H7 (cell line): ENCODE measurements around the gene ZMYM2. TPM values are rescaled to one million over a fixed set of nuclear protein-coding genes. Genes with fewer than 3 reads are reported as not detected.

Experiments used
- DNase-seq: peaks from one replicate; pipeline ENCODE4 v3.0.0; 2012
- H3K27me3 ChIP-seq: 2 replicates; pipeline ENCODE4 v1.6.0; 2011; ENCODE audit warnings: mild to moderate bottlenecking, low read length; ENCODE audit not compliant: control insufficient read depth, insufficient read depth
- H3K36me3 ChIP-seq: replicated peaks from 2 replicates; pipeline ENCODE4 v1.5.1; 2011; ENCODE audit warnings: low read length; ENCODE audit not compliant: control insufficient read depth, insufficient read depth
- H3K4me3 ChIP-seq: 2 replicates; pipeline ENCODE4 v1.5.1; 2011; ENCODE audit warnings: low read depth, mild to moderate bottlenecking, control low read depth, low read length, moderate library complexity; ENCODE audit not compliant: insufficient read depth
- total RNA-seq: library from RNA; depleted of rRNA; stranded (reverse); fragments of >200 nt; shearing (Covaris generic); gene quantifications from 2 replicates; pipeline ENCODE4 v1.2.3, GENCODE V29; 2014

Gene ZMYM2
- total RNA-seq, 1 experiment from 2014 or later, result 91.9 TPM

GRCh38 chr13:20049558-20050473 is 91.3 kb downstream of the ZMYM2 start:
- Histone ChIP-seq H3K36me3 (no peaks in the 10 kb centered on the region; the same call in none of the 2 replicates), H3K27me3 (no peaks in the 10 kb centered on the region), H3K4me3 (no peak overlapping the region)
- no peak for DNase-seq

GRCh38 chr13:20051366-20051765 is 92.8 kb downstream of the ZMYM2 start:
- Histone ChIP-seq H3K27me3 (no peaks in the 10 kb centered on the region), H3K4me3 (no peak overlapping the region), H3K36me3 (no peaks in the 10 kb centered on the region; the same call in 1 of the 2 replicates)
- DNase-seq, result no peak

GRCh38 chr13:20053016-20053415 is 94.5 kb downstream of the ZMYM2 start:
- H3K27me3 ChIP-seq, result no peaks in the 10 kb centered on the region
- no peak for DNase-seq
- peaks cover 1% of the 10 kb centered on the region; the same call in 1 of the 2 replicates for H3K36me3 ChIP-seq
- no peak overlapping the region for H3K4me3 ChIP-seq

- peaks cover 3% of the 10 kb centered on the region; the same call in 1 of the 2 replicates for H3K36me3 ChIP-seq
- H3K27me3 ChIP-seq, result no peaks in the 10 kb centered on the region
- DNase-seq, result no peak
- no peak overlapping the region for H3K4me3 ChIP-seq
These were observed 95.4 kb downstream of the ZMYM2 start for GRCh38 chr13:20053891-20054290.

GRCh38 chr13:20054586-20054985 is 96.1 kb downstream of the ZMYM2 start:
- Histone ChIP-seq H3K36me3 (peaks cover 5% of the 10 kb centered on the region; the same call in 1 of the 2 replicates), H3K4me3 (no peak overlapping the region), H3K27me3 (no peaks in the 10 kb centered on the region)
- DNase-seq, result no peak

- peaks cover 17% of the 10 kb centered on the region for H3K36me3 ChIP-seq
- no peak for DNase-seq
- H3K4me3 ChIP-seq, result no peak overlapping the region
- H3K27me3 ChIP-seq, result no peaks in the 10 kb centered on the region
These were observed 98.7 kb downstream of the ZMYM2 start for GRCh38 chr13:20057214-20057613.

GRCh38 chr13:20057963-20058362 is 99.4 kb downstream of the ZMYM2 start:
- Histone ChIP-seq H3K4me3 (no peak overlapping the region), H3K27me3 (no peaks in the 10 kb centered on the region), H3K36me3 (peaks cover 21% of the 10 kb centered on the region)
- no peak for DNase-seq

GRCh38 chr13:20058476-20058875 is 99.9 kb downstream of the ZMYM2 start:
- Histone ChIP-seq H3K4me3 (no peak overlapping the region), H3K27me3 (no peaks in the 10 kb centered on the region), H3K36me3 (peaks cover 21% of the 10 kb centered on the region)
- no peak for DNase-seq

- peaks cover 33% of the 10 kb centered on the region for H3K36me3 ChIP-seq
- DNase-seq, result no peak
- H3K27me3 ChIP-seq, result no peaks in the 10 kb centered on the region
- H3K4me3 ChIP-seq, result no peak overlapping the region
These were observed 105.6 kb downstream of the ZMYM2 start for GRCh38 chr13:20064128-20064527.

GRCh38 chr13:20065516-20065915 is 107.0 kb downstream of the ZMYM2 start:
- H3K36me3 ChIP-seq, result peaks cover 26% of the 10 kb centered on the region
- H3K27me3 ChIP-seq, result no peaks in the 10 kb centered on the region
- DNase-seq, result no peak
- no peak overlapping the region for H3K4me3 ChIP-seq

GRCh38 chr13:20069956-20070355 is 111.4 kb downstream of the ZMYM2 start:
- Histone ChIP-seq H3K4me3 (no peak overlapping the region), H3K36me3 (peaks cover 20% of the 10 kb centered on the region), H3K27me3 (no peaks in the 10 kb centered on the region)
- DNase-seq, result no peak

GRCh38 chr13:20073775-20074174 is 115.2 kb downstream of the ZMYM2 start:
- Histone ChIP-seq H3K36me3 (peaks cover 10% of the 10 kb centered on the region), H3K4me3 (no peak overlapping the region)

GRCh38 chr13:20074966-20075365 is 116.4 kb downstream of the ZMYM2 start:
- no peaks in the 10 kb centered on the region for H3K27me3 ChIP-seq
- peaks cover 10% of the 10 kb centered on the region for H3K36me3 ChIP-seq
- no peak overlapping the region for H3K4me3 ChIP-seq
- DNase-seq, result no peak

More at GRCh38 chr13:20073775-20074174, 115.2 kb downstream of the ZMYM2 start:
- no peak for DNase-seq
- no peaks in the 10 kb centered on the region for H3K27me3 ChIP-seq

GRCh38 chr13:20077086-20077485 is 118.6 kb downstream of the ZMYM2 start:
- Histone ChIP-seq H3K27me3 (no peaks in the 10 kb centered on the region), H3K36me3 (peaks cover 1% of the 10 kb centered on the region), H3K4me3 (no peak overlapping the region)
- no peak for DNase-seq

GRCh38 chr13:20080377-20081164 is 122.0 kb downstream of the ZMYM2 start:
- Histone ChIP-seq H3K4me3 (no peak overlapping the region), H3K27me3 (no peaks in the 10 kb centered on the region), H3K36me3 (peaks cover 13% of the 10 kb centered on the region)
- no peak for DNase-seq
